Stimulated activated CD4-positive, alpha-beta T cell treated with anti-CD3 and anti-CD28 coated beads, TNF-alpha, amount 100 ng/mL, for 1 hour (primary cell): Measurements from ENCODE around the gene GPR62.
A peak's percentile ranks its signal among the peaks of the same experiment; 100 is the strongest.
"Not testable (repeated sequence)": the region's sequence is repeated elsewhere in the genome, so short reads cannot be mapped to it uniquely, and the experiment has no call there.

Source experiments
- DNase-seq, 3 donors: peaks; one replicate each; pipeline ENCODE4 v3.0.0-alpha.2; 2020; ENCODE audit warnings: low read depth in 3 of 3, low spot score in 1 of 3

The GPR62 gene

GRCh38 chr3:51970606-51971300 is 15.6 kb downstream of the GPR62 start:
- no peak for DNase-seq

GRCh38 chr3:51971350-51971749 is 16.2 kb downstream of the GPR62 start:
- no peak for DNase-seq

GRCh38 chr3:51974277-51974962 is 19.2 kb downstream of the GPR62 start:
- DNase-seq, result no peak

- peak; percentile 22 to 56 (median 49) for DNase-seq
These were observed 20.0 kb downstream of the GPR62 start, which contains the start of gene ABHD14A for GRCh38 chr3:51974963-51975851. Gene ABHD14A (plus strand): TSS chr3:51975064. CDS start chr3:51975136, 72 bp downstream.

GRCh38 chr3:51975852-51976549 is 20.8 kb downstream of the GPR62 start:
- no peak for DNase-seq

GRCh38 chr3:51977446-51978142 is 22.4 kb downstream of the GPR62 start:
- no peak for DNase-seq

GRCh38 chr3:51978143-51978502 is 22.9 kb downstream of the GPR62 start:
- DNase-seq, result no peak

- DNase-seq, result no peak
These were observed 25.1 kb downstream of the GPR62 start for GRCh38 chr3:51980253-51980652.

- DNase-seq, result no peak
These were observed 27.2 kb downstream of the GPR62 start for GRCh38 chr3:51982352-51982837.

GRCh38 chr3:51982838-51983577 is 27.8 kb downstream of the GPR62 start, which contains the start of gene ACY1:
Gene ACY1 (plus strand): TSS chr3:51983535. CDS start chr3:51984065, 530 bp downstream.
- DNase-seq, result peak in 2 of 3 donors; percentile 19 to 61

- DNase-seq, result no peak
These were observed 28.5 kb downstream of the GPR62 start for GRCh38 chr3:51983578-51984268.

GRCh38 chr3:51984269-51984647 is 29.1 kb downstream of the GPR62 start:
- DNase-seq, result no peak

GRCh38 chr3:51985063-51985462 is 29.9 kb downstream of the GPR62 start:
- no peak for DNase-seq

- DNase-seq, result no peak
These were observed 31.1 kb downstream of the GPR62 start for GRCh38 chr3:51986010-51986947.

GRCh38 chr3:51987568-51987967 is 32.4 kb downstream of the GPR62 start:
- DNase-seq, result no peak

- no peak for DNase-seq
These were observed 33.3 kb downstream of the GPR62 start for GRCh38 chr3:51988286-51989146.

- not testable (repeated sequence) for DNase-seq
These were observed 35.4 kb downstream of the GPR62 start for GRCh38 chr3:51990501-51990971.
